Activated naive CD4-positive, alpha-beta T cell treated with anti-CD3 and anti-CD28 coated beads, Interleukin-2, amount 10 ng/mL, durations not matched to agents 7 days and 5 days (primary cell): ENCODE measurements around the gene HOPX.
"Not testable (repeated sequence)": the region's sequence is repeated elsewhere in the genome, so short reads cannot be mapped to it uniquely, and the experiment has no call there.

Experiments used
- CTCF ChIA-PET: fragments of 350-600 bp; sonication (Branson Sonifier 250); formaldehyde crosslinking; loops from one replicate; lab custom pipeline; 2021; ENCODE audit warnings: antibody characterized with exemption; lab: Charles Lee
- DNase-seq: peaks from one replicate; pipeline ENCODE4 v3.0.0-alpha.2; 2020
- H3K27ac Mint-ChIP-seq: one replicate; pipeline ENCODE4 v1.8.0; 2021; ENCODE audit warnings: mild to moderate bottlenecking, moderate library complexity, mixed read lengths
- H3K27me3 Mint-ChIP-seq: one replicate; pipeline ENCODE4 v1.8.0; 2021; ENCODE audit warnings: mild to moderate bottlenecking, mixed read lengths
- H3K36me3 Mint-ChIP-seq: one replicate; pipeline ENCODE4 v1.8.0; 2021; ENCODE audit warnings: mixed read lengths
- H3K4me1 Mint-ChIP-seq: one replicate; pipeline ENCODE4 v1.8.0; 2021; ENCODE audit warnings: mixed read lengths
- H3K4me3 Mint-ChIP-seq: one replicate; pipeline ENCODE4 v1.8.0; 2021; ENCODE audit warnings: mild to moderate bottlenecking, moderate library complexity, mixed read lengths
- H3K9me3 Mint-ChIP-seq: one replicate; pipeline ENCODE4 v1.8.0; 2021; ENCODE audit warnings: mixed read lengths

Gene HOPX

DNA sequence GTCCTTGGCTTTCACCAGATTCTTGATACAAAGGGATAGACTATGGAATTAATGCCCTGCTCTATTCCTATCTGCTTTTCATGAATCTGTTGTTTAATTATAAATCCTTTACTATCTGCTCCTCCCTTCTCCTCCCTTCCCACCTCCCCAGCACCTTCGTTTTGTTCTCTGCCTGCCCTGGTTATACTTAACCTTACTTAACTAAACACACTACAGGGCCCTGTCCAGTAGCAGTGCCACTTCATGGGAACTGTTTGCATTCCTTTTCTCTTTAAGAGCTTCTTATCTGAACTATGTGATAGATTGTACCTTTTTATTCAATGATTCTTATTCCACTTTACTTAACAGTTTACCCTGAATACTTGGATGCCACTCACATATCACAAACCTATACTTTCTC is 830 bp downstream of the HOPX start:
- no peaks in the 10 kb centered on the region for H3K9me3 Mint-ChIP-seq
- peaks cover 80% of the 10 kb centered on the region for H3K27me3 Mint-ChIP-seq
- CTCF ChIA-PET: interaction anchor here (1.1 to 1.4 kb wide), 3 partner anchors 30 to 156 kb away, joined by 3 to 6 read pairs (median 5); no protein-coding TSS in a partner anchor
- peaks cover 17% of the 10 kb centered on the region for H3K4me1 Mint-ChIP-seq
- no peaks in the 10 kb centered on the region for H3K36me3 Mint-ChIP-seq
- no peak overlapping the region for H3K4me3 Mint-ChIP-seq
- no peak overlapping the region for H3K27ac Mint-ChIP-seq
- no peak for DNase-seq

- CTCF ChIA-PET: no interaction called here
- H3K27me3 Mint-ChIP-seq: peaks cover 66% of the 10 kb centered on the region
- DNase-seq: no peak
These were observed 3.4 kb downstream of the HOPX start for GRCh38 chr4:56677711-56678110.

GRCh38 chr4:56674984-56675383 is 6.1 kb downstream of the HOPX start:
- Mint-ChIP-seq H3K9me3 (no peaks in the 10 kb centered on the region), H3K4me3 (no peak overlapping the region), H3K27me3 (peaks cover 47% of the 10 kb centered on the region), H3K27ac (no peak overlapping the region), H3K36me3 (no peaks in the 10 kb centered on the region), H3K4me1 (no peaks in the 10 kb centered on the region)
- no peak for DNase-seq
- CTCF ChIA-PET: interaction anchor here (0.7 kb wide), 2 partner anchors 51 to 164 kb away, joined by 3 read pairs; no protein-coding TSS in a partner anchor

More at GRCh38 chr4:56677711-56678110, 3.4 kb downstream of the HOPX start:
- Mint-ChIP-seq H3K27ac (no peak overlapping the region), H3K36me3 (no peaks in the 10 kb centered on the region), H3K4me3 (no peak overlapping the region), H3K9me3 (no peaks in the 10 kb centered on the region), H3K4me1 (peaks cover 17% of the 10 kb centered on the region)

DNA sequence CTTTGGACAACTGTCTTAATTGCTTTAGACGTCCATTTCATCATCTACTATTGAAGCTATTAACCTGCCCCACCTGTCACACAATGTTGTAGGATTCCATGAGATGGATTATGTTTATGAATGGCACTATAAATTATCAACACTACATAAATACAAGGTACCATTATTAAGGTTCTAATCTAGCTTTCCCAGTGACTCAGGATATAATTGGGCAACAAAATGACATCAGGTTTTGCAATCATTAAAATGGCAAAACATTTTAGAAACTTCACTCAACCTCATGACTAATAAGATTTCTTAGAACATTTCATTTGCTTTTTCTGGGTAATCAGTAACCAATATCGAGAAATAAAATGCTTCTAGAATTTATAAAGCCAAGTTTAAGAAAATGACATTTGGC is 9.2 kb downstream of the HOPX start:
- CTCF ChIA-PET: interaction anchor here (1.7 to 2.4 kb wide), 2 partner anchors 17 to 164 kb away, joined by 5 to 9 read pairs; no protein-coding TSS in a partner anchor
- H3K4me3 Mint-ChIP-seq: no peak overlapping the region
- no peak for DNase-seq
- H3K27me3 Mint-ChIP-seq: peaks cover 25% of the 10 kb centered on the region
- H3K36me3 Mint-ChIP-seq: no peaks in the 10 kb centered on the region
- peaks cover 4% of the 10 kb centered on the region for H3K9me3 Mint-ChIP-seq
- no peak overlapping the region for H3K27ac Mint-ChIP-seq
- no peaks in the 10 kb centered on the region for H3K4me1 Mint-ChIP-seq

DNA sequence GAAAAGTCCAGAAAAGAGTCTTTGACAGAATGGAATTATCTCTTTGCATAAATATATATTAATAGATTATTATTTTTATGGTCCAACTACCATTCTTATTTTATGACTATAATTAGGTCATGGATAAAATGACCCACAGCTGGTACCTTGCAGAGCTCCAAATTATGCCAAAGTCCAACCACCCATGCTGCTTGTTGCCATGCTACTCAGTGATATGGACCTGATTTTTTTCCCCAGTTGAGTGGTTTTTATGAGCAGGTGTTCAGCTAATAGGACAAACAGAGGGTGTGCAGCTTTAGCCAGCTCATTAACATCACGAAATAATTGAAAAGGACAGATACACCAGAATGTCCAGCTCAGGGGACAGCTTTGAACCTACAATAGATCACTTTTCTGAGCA is 9.7 kb downstream of the HOPX start:
- no peak for DNase-seq
- CTCF ChIA-PET: interaction anchor here (1.7 to 4.5 kb wide), 3 partner anchors 17 to 165 kb away, joined by 5 to 20 read pairs (median 9); no protein-coding TSS in a partner anchor
- Mint-ChIP-seq H3K27me3 (peaks cover 24% of the 10 kb centered on the region), H3K36me3 (no peaks in the 10 kb centered on the region), H3K4me3 (no peak overlapping the region), H3K27ac (no peak overlapping the region), H3K4me1 (no peaks in the 10 kb centered on the region), H3K9me3 (peaks cover 4% of the 10 kb centered on the region)

DNA sequence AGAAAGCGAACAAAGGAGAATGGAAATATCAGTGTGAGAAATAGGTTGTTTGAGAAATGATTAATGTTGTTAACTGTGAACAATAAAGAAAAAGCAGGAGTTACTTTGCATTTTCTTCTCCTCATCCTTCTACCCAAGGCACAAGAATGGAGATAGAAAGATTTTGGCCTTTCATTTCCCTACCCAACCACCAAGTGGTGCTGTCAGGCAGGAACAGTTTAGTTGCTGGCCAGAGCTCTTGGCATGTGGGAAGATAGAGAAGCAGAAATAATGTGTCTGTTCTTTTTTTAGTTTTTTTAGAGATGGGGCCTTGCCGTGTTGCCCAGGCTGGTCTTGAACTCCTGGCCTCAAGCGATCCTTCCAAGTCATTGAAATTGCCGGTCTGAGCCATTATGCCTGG is 12.8 kb downstream of the HOPX start:
- Mint-ChIP-seq H3K36me3 (no peaks in the 10 kb centered on the region), H3K9me3 (peaks cover 4% of the 10 kb centered on the region), H3K4me3 (no peak overlapping the region), H3K27ac (no peak overlapping the region), H3K4me1 (no peaks in the 10 kb centered on the region), H3K27me3 (peaks cover 36% of the 10 kb centered on the region)
- DNase-seq: peak; percentile 37
- CTCF ChIA-PET: interaction anchor here (0.7 to 4.5 kb wide), 3 partner anchors 131 to 671 kb away, joined by 3 to 20 read pairs (median 4); no protein-coding TSS in a partner anchor

- not testable (repeated sequence) for H3K9me3 Mint-ChIP-seq, H3K4me1 Mint-ChIP-seq, H3K36me3 Mint-ChIP-seq, DNase-seq, H3K4me3 Mint-ChIP-seq, H3K27ac Mint-ChIP-seq
- peaks cover 44% of the 10 kb centered on the region for H3K27me3 Mint-ChIP-seq
- CTCF ChIA-PET: interaction anchor here (4.5 kb wide), 1 partner anchor 132 kb away, joined by 20 read pairs; no protein-coding TSS in a partner anchor
These were observed 13.7 kb downstream of the HOPX start for GRCh38 chr4:56667396-56667795.

DNA sequence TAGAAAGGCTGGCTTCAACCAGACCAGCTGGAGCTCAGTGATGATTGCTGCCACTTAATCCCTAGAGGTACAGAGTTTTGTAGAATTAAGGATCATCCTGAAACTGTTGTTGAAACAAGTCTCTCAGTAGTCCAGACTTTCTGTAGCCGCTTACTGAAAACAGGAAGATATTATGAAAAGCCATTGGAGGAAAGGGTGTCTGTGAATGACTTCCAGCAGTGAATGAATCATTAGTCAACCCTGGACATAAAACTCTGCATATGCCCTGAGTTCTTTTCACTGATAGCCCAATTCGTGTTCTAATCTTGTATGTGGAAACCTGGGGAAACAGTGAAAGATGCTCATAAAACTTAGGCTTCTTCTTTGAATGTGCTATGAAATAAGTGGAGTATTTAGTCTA is 14.8 kb downstream of the HOPX start:
- DNase-seq: no peak
- Mint-ChIP-seq H3K27ac (no peak overlapping the region), H3K9me3 (peaks cover 4% of the 10 kb centered on the region), H3K4me1 (no peaks in the 10 kb centered on the region), H3K36me3 (no peaks in the 10 kb centered on the region), H3K4me3 (no peak overlapping the region), H3K27me3 (peaks cover 49% of the 10 kb centered on the region)
- CTCF ChIA-PET: no interaction called here

DNA sequence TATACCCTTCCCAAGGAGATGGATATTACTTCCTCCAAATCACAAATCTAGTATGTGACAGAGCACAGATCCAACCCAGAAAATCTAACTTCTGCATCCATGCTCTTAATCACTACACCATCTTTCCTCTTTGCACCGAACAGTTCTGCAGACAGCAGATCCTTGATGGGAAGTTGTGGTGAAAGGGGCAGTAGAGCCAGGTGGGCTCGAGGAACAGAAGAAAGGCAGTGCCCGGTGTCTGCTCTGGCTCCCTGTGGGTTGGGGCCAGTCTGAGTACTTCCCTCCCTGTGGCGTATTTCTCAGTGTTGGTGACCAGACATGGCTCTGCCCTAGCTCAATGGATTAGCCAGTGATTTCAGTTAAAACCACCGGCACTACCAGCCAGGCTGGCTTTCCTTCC is 15.3 kb downstream of the HOPX start:
- DNase-seq: no peak
- CTCF ChIA-PET: no interaction called here
- H3K4me3 Mint-ChIP-seq: no peak overlapping the region
- H3K36me3 Mint-ChIP-seq: no peaks in the 10 kb centered on the region
- H3K9me3 Mint-ChIP-seq: peaks cover 4% of the 10 kb centered on the region
- peaks cover 51% of the 10 kb centered on the region for H3K27me3 Mint-ChIP-seq
- H3K27ac Mint-ChIP-seq: no peak overlapping the region
- no peaks in the 10 kb centered on the region for H3K4me1 Mint-ChIP-seq

DNA sequence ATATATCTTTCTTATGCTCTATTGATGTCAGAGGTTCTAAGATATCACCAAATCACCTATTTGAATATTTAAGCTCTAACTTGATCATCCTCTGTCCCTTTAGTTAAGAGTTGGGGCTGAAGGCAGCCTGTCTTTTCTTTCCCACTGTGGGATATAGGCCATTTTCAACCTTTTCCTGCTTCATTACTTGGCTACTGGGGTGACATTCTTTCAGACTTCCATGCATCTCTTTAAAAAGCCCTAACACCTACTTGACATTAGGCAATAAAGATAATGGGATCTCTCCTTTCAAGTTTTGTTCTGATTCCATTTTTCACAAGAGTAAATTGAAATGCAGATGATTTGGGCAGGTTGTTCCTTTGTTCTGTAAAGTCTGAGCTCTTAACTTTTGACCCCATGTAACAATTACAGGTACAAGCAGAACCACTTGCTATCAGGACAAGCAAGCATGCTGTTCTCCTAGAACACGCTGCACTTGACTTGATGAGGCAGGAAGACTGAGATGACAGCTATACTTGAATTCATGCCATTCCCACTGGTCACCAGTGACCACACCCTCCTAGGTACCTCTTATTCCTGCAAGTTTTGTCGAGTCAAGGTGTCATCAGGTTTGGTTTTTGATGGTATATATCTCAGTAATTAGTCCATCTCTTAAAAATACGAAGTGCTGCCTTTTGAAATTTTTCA is 18.2 kb downstream of the HOPX start:
- CTCF ChIA-PET: interaction anchor here (1.7 kb wide), 1 partner anchor 174 kb away, joined by 3 read pairs; no protein-coding TSS in a partner anchor
- no peak overlapping the region for H3K27ac Mint-ChIP-seq
- H3K36me3 Mint-ChIP-seq: no peaks in the 10 kb centered on the region
- H3K9me3 Mint-ChIP-seq: no peaks in the 10 kb centered on the region
- DNase-seq: no peak
- peaks cover 2% of the 10 kb centered on the region for H3K4me1 Mint-ChIP-seq
- peaks cover 66% of the 10 kb centered on the region for H3K27me3 Mint-ChIP-seq
- H3K4me3 Mint-ChIP-seq: no peak overlapping the region

- no peak for DNase-seq
- peaks cover 3% of the 10 kb centered on the region for H3K36me3 Mint-ChIP-seq
- H3K4me3 Mint-ChIP-seq: no peak overlapping the region
- H3K27ac Mint-ChIP-seq: no peak overlapping the region
- no peaks in the 10 kb centered on the region for H3K9me3 Mint-ChIP-seq
- H3K27me3 Mint-ChIP-seq: peaks cover 79% of the 10 kb centered on the region
- CTCF ChIA-PET: interaction anchor here (1.1 kb wide), 1 partner anchor 82 kb away, joined by 3 read pairs; no protein-coding TSS in a partner anchor
- H3K4me1 Mint-ChIP-seq: peaks cover 22% of the 10 kb centered on the region
These were observed 21.1 kb downstream of the HOPX start for GRCh38 chr4:56659946-56660345.

- Mint-ChIP-seq H3K36me3 (peaks cover 3% of the 10 kb centered on the region), H3K27ac (no peak overlapping the region), H3K4me1 (peaks cover 36% of the 10 kb centered on the region), H3K27me3 (peaks cover 68% of the 10 kb centered on the region), H3K9me3 (no peaks in the 10 kb centered on the region), H3K4me3 (no peak overlapping the region)
- CTCF ChIA-PET: interaction anchor here (1.1 to 1.4 kb wide), 2 partner anchors 80 to 178 kb away, joined by 3 read pairs; no protein-coding TSS in a partner anchor
- no peak for DNase-seq
These were observed 22.6 kb downstream of the HOPX start for GRCh38 chr4:56658528-56658927.

GRCh38 chr4:56657818-56658217 is 23.3 kb downstream of the HOPX start:
- Mint-ChIP-seq H3K9me3 (no peaks in the 10 kb centered on the region), H3K36me3 (peaks cover 3% of the 10 kb centered on the region), H3K4me1 (peaks cover 41% of the 10 kb centered on the region), H3K4me3 (no peak overlapping the region), H3K27me3 (peaks cover 61% of the 10 kb centered on the region), H3K27ac (no peak overlapping the region)
- no peak for DNase-seq
- CTCF ChIA-PET: interaction anchor here (1.4 kb wide), 1 partner anchor 179 kb away, joined by 3 read pairs; no protein-coding TSS in a partner anchor

DNA sequence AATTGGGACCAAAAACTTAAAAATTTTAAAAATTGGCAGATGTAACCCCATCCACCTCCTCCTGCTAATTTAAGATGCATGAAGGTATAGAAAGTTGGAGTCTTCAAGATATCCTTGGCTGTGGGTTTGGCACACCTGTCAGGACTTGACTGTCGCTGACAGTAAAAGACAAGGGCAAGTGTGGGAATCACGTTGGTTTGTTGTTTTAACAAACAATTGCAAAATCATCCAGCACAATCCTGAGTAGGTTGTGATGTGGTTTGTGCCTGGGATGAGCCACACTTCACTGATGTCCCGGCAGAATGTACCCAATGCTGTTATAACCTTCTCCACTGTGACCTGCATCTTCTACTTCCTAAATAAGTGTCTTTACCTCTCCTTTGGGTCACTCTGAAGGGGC is 24.0 kb downstream of the HOPX start:
- CTCF ChIA-PET: no interaction called here
- peak overlapping the region; percentile 64 for H3K4me3 Mint-ChIP-seq
- no peak overlapping the region for H3K27ac Mint-ChIP-seq
- H3K36me3 Mint-ChIP-seq: peaks cover 5% of the 10 kb centered on the region
- no peaks in the 10 kb centered on the region for H3K9me3 Mint-ChIP-seq
- DNase-seq: no peak
- peaks cover 47% of the 10 kb centered on the region for H3K4me1 Mint-ChIP-seq
- peaks cover 54% of the 10 kb centered on the region for H3K27me3 Mint-ChIP-seq

GRCh38 chr4:56656346-56656643 is 24.8 kb downstream of the HOPX start:
- peaks cover 55% of the 10 kb centered on the region for H3K4me1 Mint-ChIP-seq
- peak overlapping the region; percentile 26 for H3K27ac Mint-ChIP-seq
- peaks cover 50% of the 10 kb centered on the region for H3K27me3 Mint-ChIP-seq
- peaks cover 10% of the 10 kb centered on the region for H3K36me3 Mint-ChIP-seq
- peak overlapping the region; percentile 64 for H3K4me3 Mint-ChIP-seq
- CTCF ChIA-PET: no interaction called here
- peak; percentile 62 for DNase-seq
- no peaks in the 10 kb centered on the region for H3K9me3 Mint-ChIP-seq
